CD4-positive, alpha-beta T cell (primary cell): ENCODE results near the gene EEF1E1. TPM values are rescaled to one million over a fixed set of nuclear protein-coding genes. Genes with fewer than 3 reads are reported as not detected.
"Not testable (repeated sequence)": the region's sequence is repeated elsewhere in the genome, so short reads cannot be mapped to it uniquely, and the experiment has no call there.

Source experiments
- ATAC-seq: fragments of 200-7000 bp; cut with Tn5 transposase; one replicate; pipeline ENCODE4 v1.10.0; 2022; ENCODE audit warnings: mild to moderate bottlenecking; ENCODE audit not compliant: poor library complexity
- CTCF ChIA-PET: fragments of 350-600 bp; sonication (Branson Sonifier 250); formaldehyde crosslinking; loops from one replicate; lab custom pipeline; 2021; ENCODE audit warnings: antibody characterized with exemption, inconsistent platforms; lab: Charles Lee
- POLR2A ChIA-PET: fragments of 350-600 bp; sonication (Branson Sonifier 250); formaldehyde crosslinking; loops from one replicate; lab custom pipeline; 2021; ENCODE audit warnings: antibody characterized with exemption, inconsistent platforms; lab: Charles Lee
- DNase-seq, 14 experiments: peaks; one replicate each; pipeline ENCODE4 v3.0.0-alpha.2; 2013 to 2020; ENCODE audit warnings: mixed read lengths in 2 of 14
- H3K27ac ChIP-seq, 2 donors: one replicate each; pipeline versions ENCODE4 v1.5.1 to v1.7.0; 2013; ENCODE audit warnings: low read length in 2 of 2, low read depth in 1 of 2, mild to moderate bottlenecking in 1 of 2
- H3K27me3 ChIP-seq, 2 experiments: 1 replicate in 1 of 2; 2 replicates in 1 of 2; pipeline versions ENCODE4 v1.6.1 to v1.7.0; 2013; ENCODE audit warnings: low read length in 2 of 2, control low read depth in 1 of 2, mild to moderate bottlenecking in 1 of 2, moderate library complexity in 1 of 2; ENCODE audit not compliant: insufficient read depth in 2 of 2, control insufficient read depth in 1 of 2
- H3K36me3 ChIP-seq: one replicate; pipeline ENCODE4 v1.6.1; 2013; ENCODE audit warnings: low read length, control low read depth; ENCODE audit not compliant: insufficient read depth
- H3K4me1 ChIP-seq: one replicate; pipeline ENCODE4 v1.6.1; 2013; ENCODE audit warnings: low read length, control low read depth; ENCODE audit not compliant: insufficient read depth
- H3K4me3 ChIP-seq: one replicate; pipeline ENCODE4 v1.5.1; 2013; ENCODE audit warnings: mild to moderate bottlenecking, low read length, moderate library complexity
- H3K9me3 ChIP-seq, 2 experiments: 1 replicate in 1 of 2; 2 replicates in 1 of 2; pipeline versions ENCODE4 v1.6.1 to v1.7.0; 2013; ENCODE audit warnings: low read length in 2 of 2, mild to moderate bottlenecking in 2 of 2, control low read depth in 1 of 2, moderate library complexity in 1 of 2; ENCODE audit not compliant: control insufficient read depth in 1 of 2, insufficient read depth in 1 of 2
- H3K27ac Mint-ChIP-seq: one replicate; pipeline ENCODE4 v1.8.0; 2020; ENCODE audit warnings: mixed read lengths
- H3K27me3 Mint-ChIP-seq: one replicate; pipeline ENCODE4 v1.8.0; 2021; ENCODE audit warnings: mixed read lengths
- H3K36me3 Mint-ChIP-seq: one replicate; pipeline ENCODE4 v1.8.0; 2021; ENCODE audit warnings: low read depth, mixed read lengths
- H3K4me1 Mint-ChIP-seq: one replicate; pipeline ENCODE4 v1.8.0; 2021; ENCODE audit warnings: low read depth, mixed read lengths
- H3K4me3 Mint-ChIP-seq: one replicate; pipeline ENCODE4 v1.8.0; 2020; ENCODE audit warnings: mild to moderate bottlenecking, mixed read lengths
- H3K9me3 Mint-ChIP-seq: one replicate; pipeline ENCODE4 v1.8.0; 2020; ENCODE audit warnings: mixed read lengths
- intact Hi-C, 2 experiments: fragments of 100-400 bp; cut with DNase I in 1 of 2; cut with micrococcal nuclease in 1 of 2; formaldehyde crosslinking; loops; one replicate each; pipeline versions ENCODE4 v1.15.1 to v1.9.0; 2023 to 2025; cut with DNase I, micrococcal nuclease
- total RNA-seq, 174 experiments: library from RNA in 2 of 174; stranded (reverse) in 2 of 174; gene quantifications; one replicate each; pipeline ENCODE4 v1.2.3 and lab custom pipeline; 2021 to 2026
- TF ChIP-seq, protein P1 (sequence below): fragments of 200-600 bp; IDR thresholded peaks from one replicate; pipeline ENCODE4 v1.8.0; 2022; ENCODE audit warnings: antibody characterized with exemption, mild to moderate bottlenecking

Gene EEF1E1
- total RNA-seq, 2 experiments from 2014 or later: 11.2 to 14.7 TPM

DNA sequence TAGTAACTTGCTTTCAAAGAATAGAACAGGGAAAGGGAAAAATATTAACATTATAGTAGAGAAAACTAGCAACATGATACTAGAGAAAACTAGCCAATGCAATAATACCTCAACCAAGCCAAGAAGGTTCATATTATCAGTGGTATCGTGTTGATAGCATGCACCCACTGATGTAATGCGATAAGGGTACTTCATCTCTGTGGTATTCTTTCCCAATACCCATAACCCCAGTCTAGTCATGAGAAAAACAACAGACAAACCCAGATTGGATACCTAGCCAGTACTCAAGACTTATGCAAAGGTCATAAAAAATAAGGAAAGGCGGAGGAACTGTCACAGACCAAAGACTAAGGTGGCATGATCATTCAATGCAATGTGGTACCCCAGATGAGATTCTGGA lies 59.1 kb downstream of the EEF1E1 start:
- Histone ChIP-seq H3K27ac (no peak overlapping the region), H3K36me3 (peaks cover 28% of the 10 kb centered on the region), H3K27me3 (no peaks in the 10 kb centered on the region), H3K4me3 (no peak overlapping the region), H3K4me1 (no peaks in the 10 kb centered on the region), H3K9me3 (peaks cover 0 to 8% of the 10 kb centered on the region in 2 experiments)
- intact Hi-C loops: no loop called here
- H3K27me3 Mint-ChIP-seq: no peaks in the 10 kb centered on the region
- H3K27ac Mint-ChIP-seq: no peak overlapping the region
- H3K36me3 Mint-ChIP-seq: peaks cover 83% of the 10 kb centered on the region
- ChIA-PET POLR2A (no interaction called here), CTCF (no interaction called here)
- no peak overlapping the region for H3K4me3 Mint-ChIP-seq
- TF ChIP-seq, protein P1, sequence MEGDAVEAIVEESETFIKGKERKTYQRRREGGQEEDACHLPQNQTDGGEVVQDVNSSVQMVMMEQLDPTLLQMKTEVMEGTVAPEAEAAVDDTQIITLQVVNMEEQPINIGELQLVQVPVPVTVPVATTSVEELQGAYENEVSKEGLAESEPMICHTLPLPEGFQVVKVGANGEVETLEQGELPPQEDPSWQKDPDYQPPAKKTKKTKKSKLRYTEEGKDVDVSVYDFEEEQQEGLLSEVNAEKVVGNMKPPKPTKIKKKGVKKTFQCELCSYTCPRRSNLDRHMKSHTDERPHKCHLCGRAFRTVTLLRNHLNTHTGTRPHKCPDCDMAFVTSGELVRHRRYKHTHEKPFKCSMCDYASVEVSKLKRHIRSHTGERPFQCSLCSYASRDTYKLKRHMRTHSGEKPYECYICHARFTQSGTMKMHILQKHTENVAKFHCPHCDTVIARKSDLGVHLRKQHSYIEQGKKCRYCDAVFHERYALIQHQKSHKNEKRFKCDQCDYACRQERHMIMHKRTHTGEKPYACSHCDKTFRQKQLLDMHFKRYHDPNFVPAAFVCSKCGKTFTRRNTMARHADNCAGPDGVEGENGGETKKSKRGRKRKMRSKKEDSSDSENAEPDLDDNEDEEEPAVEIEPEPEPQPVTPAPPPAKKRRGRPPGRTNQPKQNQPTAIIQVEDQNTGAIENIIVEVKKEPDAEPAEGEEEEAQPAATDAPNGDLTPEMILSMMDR: no peak
- no peak for DNase-seq
- ATAC-seq: no peak
- H3K4me1 Mint-ChIP-seq: peaks cover under 1% of the 10 kb centered on the region
- no peaks in the 10 kb centered on the region for H3K9me3 Mint-ChIP-seq

DNA sequence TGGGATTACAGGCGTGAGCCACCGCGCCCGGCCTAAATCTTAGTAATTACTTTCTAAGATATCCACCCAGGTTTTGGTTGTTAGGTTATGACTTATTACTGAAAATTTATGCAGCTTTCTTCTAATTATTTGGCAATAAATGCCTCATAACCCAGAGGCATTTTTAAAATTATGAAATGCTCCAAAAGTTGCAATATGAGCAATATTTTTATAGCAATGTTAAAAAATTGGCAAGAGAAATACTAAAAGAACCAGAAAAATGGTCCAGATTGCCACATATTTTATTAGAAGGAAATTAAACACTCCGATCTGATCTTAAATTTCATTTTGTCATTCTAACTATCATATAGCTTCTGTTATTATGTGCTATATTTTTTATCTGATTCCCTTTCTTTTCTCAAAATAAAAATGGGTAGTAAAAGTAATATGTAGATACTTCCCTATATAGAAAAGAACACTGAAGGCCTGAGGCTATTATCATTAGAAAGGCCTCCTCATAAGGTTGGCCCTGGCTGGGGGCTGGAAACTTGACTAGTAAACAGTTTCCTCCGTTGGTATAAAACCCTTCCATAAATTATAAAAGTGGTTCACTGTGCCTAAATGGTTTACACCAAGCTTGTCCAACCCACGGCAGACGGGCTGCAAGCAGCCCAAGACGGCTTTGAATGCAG lies 60.3 kb downstream of the EEF1E1 start:
- intact Hi-C loops: no loop called here
- Histone ChIP-seq H3K4me1 (no peaks in the 10 kb centered on the region), H3K4me3 (no peak overlapping the region), H3K36me3 (peaks cover 20% of the 10 kb centered on the region), H3K9me3 (peaks cover 0 to 8% of the 10 kb centered on the region in 2 experiments), H3K27ac (no peak overlapping the region), H3K27me3 (no peaks in the 10 kb centered on the region)
- Mint-ChIP-seq H3K4me3 (no peak overlapping the region), H3K4me1 (peaks cover 12% of the 10 kb centered on the region), H3K9me3 (no peaks in the 10 kb centered on the region), H3K36me3 (peaks cover 83% of the 10 kb centered on the region), H3K27me3 (no peaks in the 10 kb centered on the region), H3K27ac (no peak overlapping the region)
- DNase-seq: no peak
- CTCF ChIA-PET: no interaction called here
- TF ChIP-seq, protein P1: no peak
- POLR2A ChIA-PET: no interaction called here
- ATAC-seq: no peak

DNA sequence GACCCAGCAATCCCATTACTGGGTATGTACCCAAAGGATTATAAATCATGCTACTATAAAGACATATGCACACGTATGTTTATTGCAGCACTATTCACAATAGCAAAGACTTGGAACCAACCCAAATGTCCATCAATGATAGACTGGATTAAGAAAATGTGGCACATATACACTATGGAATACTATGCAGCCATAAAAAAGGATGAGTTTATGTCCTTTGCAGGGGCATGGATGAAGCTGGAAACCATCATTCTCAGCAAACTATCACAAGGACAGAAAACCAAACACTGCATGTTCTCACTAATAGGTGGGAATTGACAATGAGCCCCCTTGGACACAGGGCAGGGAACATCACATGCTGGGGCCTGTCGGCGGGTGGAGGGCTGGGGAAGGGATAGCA lies 68.2 kb downstream of the EEF1E1 start:
- Mint-ChIP-seq H3K4me1 (peaks cover 67% of the 10 kb centered on the region), H3K36me3 (peaks cover 77% of the 10 kb centered on the region)
- H3K9me3 Mint-ChIP-seq, intact Hi-C loops, H3K27me3 Mint-ChIP-seq, H3K27ac ChIP-seq, H3K27me3 ChIP-seq, H3K27ac Mint-ChIP-seq, H3K9me3 ChIP-seq, ATAC-seq, CTCF ChIA-PET, H3K36me3 ChIP-seq, DNase-seq, H3K4me3 ChIP-seq, POLR2A ChIA-PET, H3K4me1 ChIP-seq, H3K4me3 Mint-ChIP-seq: not testable (repeated sequence)

DNA sequence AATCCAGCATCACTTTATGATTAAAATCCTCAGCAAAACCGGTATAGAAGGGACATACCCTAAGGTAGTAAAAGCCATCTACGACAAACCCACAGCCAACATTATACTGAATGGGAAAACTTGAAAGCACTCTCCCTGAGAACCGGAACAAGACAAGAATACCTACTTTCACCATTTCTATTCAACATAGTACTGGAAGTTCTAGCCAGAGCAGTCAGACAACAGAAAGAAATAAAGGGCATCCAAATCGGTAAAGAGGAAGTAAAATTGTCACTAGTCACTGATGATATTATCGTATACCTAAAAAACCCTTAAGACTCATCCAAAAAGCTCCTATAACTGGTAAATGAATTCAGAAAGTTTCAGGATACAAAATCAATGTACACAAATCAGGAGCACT lies 71.4 kb downstream of the EEF1E1 start:
- no peaks in the 10 kb centered on the region for H3K9me3 ChIP-seq
- TF ChIP-seq, protein P1: no peak
- H3K9me3 Mint-ChIP-seq: no peaks in the 10 kb centered on the region
- peaks cover 2% of the 10 kb centered on the region for H3K36me3 ChIP-seq
- DNase-seq (no peak), ATAC-seq (no peak)
- no peak overlapping the region for H3K27ac Mint-ChIP-seq
- H3K27me3 Mint-ChIP-seq: no peaks in the 10 kb centered on the region
- H3K27ac ChIP-seq: no peak overlapping the region
- H3K4me3 ChIP-seq: no peak overlapping the region
- peaks cover 52% of the 10 kb centered on the region for H3K4me1 Mint-ChIP-seq
- no peaks in the 10 kb centered on the region for H3K4me1 ChIP-seq
- intact Hi-C loops: no loop called here
- H3K36me3 Mint-ChIP-seq: peaks cover 62% of the 10 kb centered on the region
- no peak overlapping the region for H3K4me3 Mint-ChIP-seq
- ChIA-PET CTCF (no interaction called here), POLR2A (no interaction called here)
- no peaks in the 10 kb centered on the region for H3K27me3 ChIP-seq
